ENCODE data around the gene DHODH. TPM values are rescaled to one million over a fixed set of nuclear protein-coding genes. Genes with fewer than 3 reads are reported as not detected.
A peak's percentile ranks its signal among the peaks of the same experiment; 100 is the strongest.

The DHODH gene
- total and polyA plus RNA-seq, 2 of the 13 experiments (the other 11 are each of a cell fraction or from before 2014, with no cell fraction given) = 10.7 to 16.4 TPM

DNA sequence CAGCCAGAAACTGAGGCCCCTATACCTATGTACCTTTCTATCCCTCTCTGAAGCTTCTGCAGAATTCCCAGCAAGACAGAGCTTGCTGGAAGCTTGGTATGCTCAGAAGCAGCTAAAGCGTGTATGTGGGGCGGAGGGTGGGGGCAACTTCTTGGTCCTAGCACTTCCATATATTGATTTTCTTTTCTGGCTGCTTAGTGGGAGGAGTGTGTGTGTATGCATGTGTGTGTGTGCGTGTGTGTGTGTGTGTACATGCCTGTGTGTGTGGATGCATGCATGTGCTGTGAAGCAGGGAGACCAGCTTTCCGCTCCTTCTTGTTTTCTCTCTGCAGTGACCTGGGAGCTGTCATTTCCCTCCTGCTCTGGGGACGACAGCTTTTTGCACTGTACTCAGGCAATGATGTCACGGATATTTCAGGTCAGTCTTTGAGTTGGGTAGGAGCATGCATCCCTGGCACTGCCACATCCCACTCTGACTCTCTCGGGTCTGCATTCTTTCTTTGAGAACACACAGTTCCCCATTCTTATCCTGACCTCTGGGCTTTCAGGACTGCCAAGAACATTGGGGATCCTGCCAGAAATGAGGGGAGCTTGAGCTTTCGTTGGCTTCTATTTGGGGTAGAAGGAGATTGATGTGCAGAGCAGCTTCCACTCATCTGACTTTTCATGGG lies 65.2 kb downstream of the DHODH start (continued):
- TF ChIP-seq, protein P1, sequence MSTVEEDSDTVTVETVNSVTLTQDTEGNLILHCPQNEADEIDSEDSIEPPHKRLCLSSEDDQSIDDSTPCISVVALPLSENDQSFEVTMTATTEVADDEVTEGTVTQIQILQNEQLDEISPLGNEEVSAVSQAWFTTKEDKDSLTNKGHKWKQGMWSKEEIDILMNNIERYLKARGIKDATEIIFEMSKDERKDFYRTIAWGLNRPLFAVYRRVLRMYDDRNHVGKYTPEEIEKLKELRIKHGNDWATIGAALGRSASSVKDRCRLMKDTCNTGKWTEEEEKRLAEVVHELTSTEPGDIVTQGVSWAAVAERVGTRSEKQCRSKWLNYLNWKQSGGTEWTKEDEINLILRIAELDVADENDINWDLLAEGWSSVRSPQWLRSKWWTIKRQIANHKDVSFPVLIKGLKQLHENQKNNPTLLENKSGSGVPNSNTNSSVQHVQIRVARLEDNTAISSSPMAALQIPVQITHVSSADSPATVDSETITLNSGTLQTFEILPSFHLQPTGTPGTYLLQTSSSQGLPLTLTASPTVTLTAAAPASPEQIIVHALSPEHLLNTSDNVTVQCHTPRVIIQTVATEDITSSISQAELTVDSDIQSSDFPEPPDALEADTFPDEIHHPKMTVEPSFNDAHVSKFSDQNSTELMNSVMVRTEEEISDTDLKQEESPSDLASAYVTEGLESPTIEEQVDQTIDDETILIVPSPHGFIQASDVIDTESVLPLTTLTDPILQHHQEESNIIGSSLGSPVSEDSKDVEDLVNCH (CRISPR knock-in tag; IDR thresholded peaks at IDR 0.05) = no peak
- TF ChIP-seq ISX (CRISPR knock-in tag; conservative IDR thresholded peaks at IDR 0.05) (no peak), ZBTB7A (CRISPR knock-in tag; IDR thresholded peaks at IDR 0.05) (peak; percentile 62; the same call in 1 of the 2 replicates), MED13 (CRISPR knock-in tag; IDR thresholded peaks at IDR 0.05) (no peak), RFXAP (CRISPR knock-in tag; IDR thresholded peaks at IDR 0.05; ENCODE audit: borderline replicate concordance) (no peak), DNMT3B (CRISPR knock-in tag; conservative IDR thresholded peaks at IDR 0.05) (no peak), FOXK2 (IDR thresholded peaks at IDR 0.05) (no peak), ZNF225 (CRISPR knock-in tag; IDR thresholded peaks at IDR 0.05) (no peak), SIN3A (IDR thresholded peaks at IDR 0.05; ENCODE audit: borderline replicate concordance, low read depth, low read length) (no peak), SKI (IDR thresholded peaks at IDR 0.05; ENCODE audit: partially characterized antibody) (no peak), ONECUT2 (CRISPR knock-in tag; IDR thresholded peaks at IDR 0.05) (peak; percentile 70), KDM5A (IDR thresholded peaks at IDR 0.05; ENCODE audit: borderline replicate concordance, low read length) (no peak), ZNF441 (CRISPR knock-in tag; IDR thresholded peaks at IDR 0.05; ENCODE audit: borderline replicate concordance) (no peak), SNRNP70 (IDR thresholded peaks at IDR 0.05; ENCODE audit: low read depth, low read length) (no peak), MEIS1 (CRISPR knock-in tag; IDR thresholded peaks at IDR 0.05; ENCODE audit: borderline replicate concordance) (no peak), KLF16 (CRISPR knock-in tag; IDR thresholded peaks at IDR 0.05) (no peak), ZZZ3 (CRISPR knock-in tag; IDR thresholded peaks at IDR 0.05; ENCODE audit: borderline replicate concordance) (no peak)
- TF ChIP-seq, protein P2, sequence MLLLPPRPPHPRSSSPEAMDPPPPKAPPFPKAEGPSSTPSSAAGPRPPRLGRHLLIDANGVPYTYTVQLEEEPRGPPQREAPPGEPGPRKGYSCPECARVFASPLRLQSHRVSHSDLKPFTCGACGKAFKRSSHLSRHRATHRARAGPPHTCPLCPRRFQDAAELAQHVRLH (CRISPR knock-in tag; IDR thresholded peaks at IDR 0.05; ENCODE audit: borderline replicate concordance, low read depth) = no peak
- TF ChIP-seq, protein P3, sequence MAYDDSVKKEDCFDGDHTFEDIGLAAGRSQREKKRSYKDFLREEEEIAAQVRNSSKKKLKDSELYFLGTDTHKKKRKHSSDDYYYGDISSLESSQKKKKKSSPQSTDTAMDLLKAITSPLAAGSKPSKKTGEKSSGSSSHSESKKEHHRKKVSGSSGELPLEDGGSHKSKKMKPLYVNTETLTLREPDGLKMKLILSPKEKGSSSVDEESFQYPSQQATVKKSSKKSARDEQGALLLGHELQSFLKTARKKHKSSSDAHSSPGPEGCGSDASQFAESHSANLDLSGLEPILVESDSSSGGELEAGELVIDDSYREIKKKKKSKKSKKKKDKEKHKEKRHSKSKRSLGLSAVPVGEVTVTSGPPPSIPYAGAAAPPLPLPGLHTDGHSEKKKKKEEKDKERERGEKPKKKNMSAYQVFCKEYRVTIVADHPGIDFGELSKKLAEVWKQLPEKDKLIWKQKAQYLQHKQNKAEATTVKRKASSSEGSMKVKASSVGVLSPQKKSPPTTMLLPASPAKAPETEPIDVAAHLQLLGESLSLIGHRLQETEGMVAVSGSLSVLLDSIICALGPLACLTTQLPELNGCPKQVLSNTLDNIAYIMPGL (CRISPR knock-in tag; IDR thresholded peaks at IDR 0.05; ENCODE audit: borderline replicate concordance in 1 of 2, low read depth in 1 of 2) = no peak
- TF ChIP-seq, protein P4, sequence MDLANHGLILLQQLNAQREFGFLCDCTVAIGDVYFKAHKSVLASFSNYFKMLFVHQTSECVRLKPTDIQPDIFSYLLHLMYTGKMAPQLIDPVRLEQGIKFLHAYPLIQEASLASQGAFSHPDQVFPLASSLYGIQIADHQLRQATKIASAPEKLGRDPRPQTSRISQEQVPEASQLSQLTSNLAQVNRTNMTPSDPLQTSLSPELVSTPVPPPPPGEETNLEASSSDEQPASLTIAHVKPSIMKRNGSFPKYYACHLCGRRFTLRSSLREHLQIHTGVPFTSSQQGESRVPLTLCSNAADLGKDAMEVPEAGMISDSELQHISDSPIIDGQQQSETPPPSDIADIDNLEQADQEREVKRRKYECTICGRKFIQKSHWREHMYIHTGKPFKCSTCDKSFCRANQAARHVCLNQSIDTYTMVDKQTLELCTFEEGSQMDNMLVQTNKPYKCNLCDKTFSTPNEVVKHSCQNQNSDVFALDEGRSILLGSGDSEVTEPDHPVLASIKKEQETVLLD (CRISPR knock-in tag; IDR thresholded peaks at IDR 0.05; ENCODE audit: low read depth) = no peak
- TF ChIP-seq, protein P5, sequence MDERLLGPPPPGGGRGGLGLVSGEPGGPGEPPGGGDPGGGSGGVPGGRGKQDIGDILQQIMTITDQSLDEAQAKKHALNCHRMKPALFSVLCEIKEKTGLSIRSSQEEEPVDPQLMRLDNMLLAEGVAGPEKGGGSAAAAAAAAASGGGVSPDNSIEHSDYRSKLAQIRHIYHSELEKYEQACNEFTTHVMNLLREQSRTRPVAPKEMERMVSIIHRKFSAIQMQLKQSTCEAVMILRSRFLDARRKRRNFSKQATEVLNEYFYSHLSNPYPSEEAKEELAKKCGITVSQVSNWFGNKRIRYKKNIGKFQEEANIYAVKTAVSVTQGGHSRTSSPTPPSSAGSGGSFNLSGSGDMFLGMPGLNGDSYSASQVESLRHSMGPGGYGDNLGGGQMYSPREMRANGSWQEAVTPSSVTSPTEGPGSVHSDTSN (CRISPR knock-in tag; IDR thresholded peaks at IDR 0.05) = no peak
- TF ChIP-seq, protein P6, sequence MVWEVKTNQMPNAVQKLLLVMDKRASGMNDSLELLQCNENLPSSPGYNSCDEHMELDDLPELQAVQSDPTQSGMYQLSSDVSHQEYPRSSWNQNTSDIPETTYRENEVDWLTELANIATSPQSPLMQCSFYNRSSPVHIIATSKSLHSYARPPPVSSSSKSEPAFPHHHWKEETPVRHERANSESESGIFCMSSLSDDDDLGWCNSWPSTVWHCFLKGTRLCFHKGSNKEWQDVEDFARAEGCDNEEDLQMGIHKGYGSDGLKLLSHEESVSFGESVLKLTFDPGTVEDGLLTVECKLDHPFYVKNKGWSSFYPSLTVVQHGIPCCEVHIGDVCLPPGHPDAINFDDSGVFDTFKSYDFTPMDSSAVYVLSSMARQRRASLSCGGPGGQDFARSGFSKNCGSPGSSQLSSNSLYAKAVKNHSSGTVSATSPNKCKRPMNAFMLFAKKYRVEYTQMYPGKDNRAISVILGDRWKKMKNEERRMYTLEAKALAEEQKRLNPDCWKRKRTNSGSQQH (CRISPR knock-in tag; IDR thresholded peaks at IDR 0.05; ENCODE audit: low read depth) = no peak
